HG02798 (cell line): ENCODE data around the gene EDC3.
"Not testable (repeated sequence)": the region's sequence is repeated elsewhere in the genome, so short reads cannot be mapped to it uniquely, and the experiment has no call there.

Experiments
- ATAC-seq: cut with Tn5 transposase; IDR thresholded peaks from one replicate; pipeline ENCODE4 v1.9.1; 2021; ENCODE audit warnings: mild to moderate bottlenecking; ENCODE audit not compliant: unreplicated experiment, poor library complexity

The EDC3 gene

DNA sequence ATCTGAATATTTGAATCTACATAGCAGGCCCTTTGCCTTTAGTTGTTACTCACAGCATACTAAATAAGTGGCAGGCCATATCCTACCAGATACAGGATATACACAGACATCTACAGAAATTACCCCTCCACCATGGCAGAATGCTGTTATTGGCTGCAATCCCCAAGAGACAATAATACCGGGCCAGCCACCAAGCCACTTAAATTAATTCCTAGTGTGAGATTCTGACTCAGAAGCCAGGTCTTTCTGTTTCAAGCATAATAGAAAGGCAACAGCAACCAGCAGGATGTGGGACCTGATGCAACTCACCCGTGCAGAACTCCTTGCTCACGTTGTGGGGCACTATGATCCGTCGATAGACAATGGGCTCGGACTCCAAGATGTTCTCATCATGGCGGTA is 40.4 kb downstream of the EDC3 start:
- ATAC-seq: no peak

DNA sequence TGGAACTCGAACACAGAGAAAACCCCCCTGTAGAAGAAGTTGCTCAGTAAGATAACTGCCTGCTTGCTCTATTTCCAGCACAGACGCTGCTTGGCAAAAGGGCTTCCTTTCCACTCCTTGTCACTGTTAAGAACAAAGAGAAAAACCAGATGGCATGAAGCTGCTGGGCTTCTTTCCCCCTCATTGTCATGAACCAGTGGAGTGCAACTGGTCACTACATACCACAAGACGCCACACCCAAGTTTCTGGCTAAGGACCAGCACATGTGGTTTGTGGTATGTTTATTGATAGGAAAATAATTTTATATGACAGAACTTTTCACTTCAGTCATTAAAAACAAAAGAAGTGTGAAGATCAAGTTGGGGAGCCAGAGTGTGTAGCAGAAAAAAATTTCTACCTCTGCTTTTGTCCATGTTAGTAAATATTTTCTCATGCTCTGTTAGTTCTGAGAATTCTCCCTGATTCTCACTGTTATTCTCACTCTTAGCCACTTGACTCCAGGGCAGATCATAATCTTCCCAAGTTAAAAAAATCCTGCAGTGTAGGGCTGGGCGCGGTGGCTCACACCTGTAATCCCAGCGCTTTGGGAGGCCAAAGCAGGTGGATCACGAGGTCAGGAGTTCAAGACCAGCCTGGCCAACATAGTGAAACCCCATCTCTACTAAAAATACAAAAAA is 42.3 kb downstream of the EDC3 start:
- ATAC-seq: no peak

DNA sequence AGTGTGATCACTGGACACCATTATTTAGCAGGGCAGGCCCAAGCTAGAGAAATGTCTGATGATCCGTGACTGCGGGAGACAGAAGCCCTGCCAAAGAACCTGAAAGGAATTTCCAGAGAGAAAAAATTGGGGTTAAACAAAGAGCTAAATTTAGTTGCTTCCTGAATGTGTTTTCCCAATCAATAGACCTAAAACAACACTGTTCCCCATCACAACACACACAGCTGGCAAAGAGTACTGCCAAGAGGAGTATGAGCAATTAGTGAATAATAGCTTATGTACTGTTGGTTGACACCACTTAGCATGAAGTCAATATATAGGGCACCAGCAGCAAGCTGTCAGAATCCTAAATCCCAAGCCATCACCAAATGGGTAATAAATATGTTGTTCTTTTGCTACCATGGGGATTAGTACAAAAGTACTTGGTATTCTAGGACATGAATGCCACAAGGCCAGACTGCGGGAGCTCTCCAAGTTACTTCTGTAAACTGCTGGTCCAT is 44.5 kb downstream of the EDC3 start:
- ATAC-seq: no peak

DNA sequence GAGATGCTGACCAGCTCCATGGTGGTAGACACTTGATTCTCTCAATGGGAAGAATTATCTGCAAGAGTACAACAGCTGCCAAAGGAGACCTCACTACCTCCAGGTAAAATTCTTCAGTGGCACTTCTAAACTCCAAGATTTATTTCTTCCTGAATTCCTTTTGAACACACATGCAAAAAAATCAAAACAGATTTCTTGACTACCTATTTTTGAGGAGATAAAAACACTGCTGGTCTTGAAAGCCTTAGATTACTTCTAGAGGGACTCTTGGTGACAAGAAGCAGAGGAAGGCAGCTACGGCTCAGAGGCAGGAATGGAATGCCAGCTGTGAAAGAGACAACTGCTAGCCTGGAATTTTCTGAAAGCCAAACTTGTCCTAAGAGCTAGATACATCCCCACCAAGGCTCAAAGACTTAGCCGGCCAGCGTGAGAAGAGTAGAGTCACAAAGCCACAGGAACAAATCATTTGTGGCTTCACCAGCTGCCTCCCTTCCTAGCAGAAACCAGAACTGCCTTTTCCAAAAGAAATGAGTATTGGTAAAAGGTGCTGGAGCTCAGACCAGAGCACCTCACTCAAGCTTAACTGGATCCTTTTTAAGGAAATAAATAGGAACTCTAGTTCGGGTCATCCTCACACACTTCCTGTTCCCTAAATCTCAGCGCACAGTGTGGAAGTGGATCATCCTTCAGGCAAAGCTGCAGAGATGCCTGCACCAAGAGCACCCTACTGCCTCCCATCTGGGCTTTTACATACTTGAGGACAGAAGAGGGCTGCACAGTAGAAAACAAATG is 47.6 kb downstream of the EDC3 start:
- no peak for ATAC-seq

DNA sequence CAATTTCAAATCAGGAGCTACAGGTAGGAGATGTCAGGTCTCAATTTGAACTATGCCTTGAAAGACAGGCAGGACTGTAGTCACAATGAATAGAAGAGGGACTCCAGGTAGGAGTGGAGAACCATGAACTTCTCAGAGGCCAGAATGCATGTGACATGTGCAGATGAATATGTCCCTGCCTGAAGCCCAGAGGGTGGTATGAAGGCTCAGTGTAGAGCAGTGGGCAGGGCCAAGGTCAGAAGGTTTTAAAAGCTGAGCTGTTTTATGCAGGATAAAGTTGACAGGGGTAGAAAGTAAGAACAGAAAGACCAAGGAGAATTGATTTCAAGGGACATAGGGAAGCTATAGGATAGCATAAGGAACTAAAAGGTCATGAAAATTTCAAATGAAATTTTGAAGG is 49.3 kb downstream of the EDC3 start:
- no peak for ATAC-seq

DNA sequence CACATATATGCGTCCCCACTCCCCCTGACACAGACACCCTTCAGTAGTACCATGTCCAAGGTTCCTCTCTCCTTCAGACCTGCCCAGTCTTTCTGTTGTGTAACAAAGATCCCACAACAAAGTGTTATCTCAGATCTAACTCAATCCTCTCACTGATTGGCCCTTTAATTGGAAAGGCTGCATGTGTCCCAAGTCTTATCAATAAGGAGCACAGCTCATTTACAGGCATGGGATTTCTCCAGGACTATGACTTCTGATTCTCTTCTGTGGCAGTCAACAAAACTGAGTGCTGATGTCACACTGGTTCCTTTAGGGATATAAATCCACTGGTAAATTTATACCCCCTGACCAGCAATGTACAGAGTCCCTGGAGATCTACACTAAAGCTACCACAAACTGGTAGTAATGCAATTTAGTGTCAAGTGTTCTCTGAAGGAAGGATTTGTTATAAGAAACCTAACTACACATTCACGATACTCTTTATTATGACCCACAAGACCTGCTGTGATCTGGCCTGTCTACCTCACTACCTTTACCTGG is 52.1 kb downstream of the EDC3 start:
- no peak for ATAC-seq

DNA sequence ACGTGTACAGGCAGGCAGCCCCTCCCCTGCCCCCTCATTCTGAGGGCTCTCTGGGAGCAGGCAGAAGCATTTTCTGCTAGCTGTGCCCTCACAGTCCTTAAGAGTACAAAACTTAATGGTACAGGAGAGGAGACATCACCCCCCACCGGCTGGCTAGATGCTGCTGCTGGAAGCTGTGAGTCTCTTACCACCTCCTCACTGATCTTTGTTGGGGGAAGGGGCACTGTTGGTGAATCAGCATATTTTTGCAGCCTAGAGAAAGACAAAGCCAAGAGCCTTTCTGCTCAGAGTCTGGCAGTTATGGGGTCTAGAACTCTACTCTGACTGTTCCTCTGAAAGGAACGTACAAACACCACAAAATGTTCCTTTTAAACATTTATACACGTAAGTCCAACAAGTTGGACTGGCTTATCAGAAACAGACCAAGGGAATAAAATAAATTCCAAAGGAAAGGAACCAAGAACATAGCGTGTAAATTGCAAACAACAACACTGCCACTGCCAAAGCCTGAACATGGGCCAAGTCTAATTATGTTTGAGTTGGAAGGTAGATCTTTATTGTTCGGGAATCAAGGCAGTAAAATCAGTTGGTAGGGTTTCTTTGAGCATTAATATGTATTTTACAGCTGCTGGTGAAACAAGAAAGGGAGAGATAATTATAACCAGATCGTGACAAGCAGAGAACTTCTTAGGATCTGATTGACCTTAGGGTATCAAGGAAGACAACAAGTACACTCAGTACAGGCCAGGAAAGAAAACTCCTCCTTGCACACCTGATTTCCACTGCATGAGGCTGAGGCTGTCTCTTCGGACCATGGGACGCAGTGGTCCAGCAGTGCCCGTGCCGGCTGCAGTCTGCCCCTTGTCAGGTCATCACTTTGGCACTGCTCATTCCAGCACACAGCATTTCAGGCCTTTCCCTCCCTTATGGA is 52.8 kb downstream of the EDC3 start:
- ATAC-seq: no peak

DNA sequence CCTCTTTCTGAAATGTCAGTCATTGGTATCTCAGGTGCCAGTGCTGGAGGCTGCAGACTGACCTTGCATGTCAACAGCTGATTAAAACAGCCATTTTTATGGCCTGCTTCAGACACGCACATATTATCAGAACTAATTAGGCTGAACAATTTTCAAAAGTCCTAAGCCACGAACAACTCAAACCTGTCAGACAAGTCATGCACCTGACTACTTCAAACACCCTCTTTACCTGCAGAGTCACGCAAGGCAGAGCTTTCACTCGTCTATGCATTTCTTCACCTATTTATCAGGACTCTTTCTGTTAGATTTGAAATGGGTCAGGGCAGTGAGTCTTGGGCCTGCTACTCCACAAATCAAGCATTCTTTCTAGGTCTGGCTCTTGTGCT is 53.5 kb downstream of the EDC3 start:
- ATAC-seq: no peak

DNA sequence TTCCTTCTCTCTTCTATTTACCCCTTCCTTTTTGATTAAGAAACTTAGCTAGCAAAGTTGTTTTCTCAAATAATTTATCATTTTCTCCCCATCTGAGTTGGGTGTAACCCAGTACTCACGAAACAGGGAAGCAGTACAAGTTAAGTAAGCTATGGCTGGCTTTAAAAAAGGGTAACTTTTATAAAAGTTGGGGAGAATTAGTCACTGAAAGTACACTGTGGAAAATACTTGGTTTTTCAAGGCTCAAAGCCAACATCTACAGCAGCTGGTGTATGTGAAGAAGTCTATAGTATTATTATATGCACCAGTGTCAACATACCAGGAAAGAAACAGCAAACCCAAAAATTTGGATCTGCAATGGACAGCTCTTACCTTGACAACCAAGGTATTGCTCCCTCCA is 54.7 kb downstream of the EDC3 start:
- no peak for ATAC-seq

DNA sequence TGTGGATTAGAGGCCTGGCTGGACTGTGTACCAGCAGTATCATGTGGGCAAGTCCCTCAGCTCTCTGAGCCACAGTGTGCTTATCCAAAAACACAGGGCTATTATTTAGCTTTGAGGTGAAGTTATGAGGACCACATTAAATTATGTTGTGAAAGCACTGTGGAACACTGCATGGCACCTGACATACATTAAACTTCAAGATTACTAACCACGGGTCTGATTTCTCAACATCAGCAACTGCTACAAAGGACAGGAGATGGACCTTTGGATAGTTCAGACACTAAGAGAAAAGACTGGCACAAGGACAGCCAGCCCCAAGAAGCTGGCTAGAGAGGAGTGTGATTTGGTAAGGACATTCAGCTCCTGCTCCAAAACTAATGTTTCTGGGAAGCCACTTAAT is 58.8 kb downstream of the EDC3 start:
- no peak for ATAC-seq

DNA sequence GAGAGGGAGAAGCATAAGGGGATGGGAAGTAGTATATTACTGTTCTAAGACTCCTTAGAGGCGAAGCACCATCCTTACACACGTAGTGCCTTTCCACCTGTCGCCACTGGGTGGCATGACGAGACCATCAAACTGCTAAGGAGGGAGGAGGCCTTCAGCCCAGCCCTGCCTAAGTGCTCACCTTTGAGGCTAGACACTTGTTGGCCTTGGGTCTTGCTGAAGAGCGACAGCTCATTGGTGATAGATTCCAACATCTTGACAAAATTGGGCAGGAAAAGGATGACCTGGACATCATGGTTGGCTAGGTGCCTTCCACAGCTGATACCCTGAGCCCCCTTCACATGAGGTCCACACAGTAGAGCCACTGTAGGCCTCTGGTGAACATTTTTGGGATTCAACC is 60.6 kb downstream of the EDC3 start:
- peak; percentile 63 for ATAC-seq

DNA sequence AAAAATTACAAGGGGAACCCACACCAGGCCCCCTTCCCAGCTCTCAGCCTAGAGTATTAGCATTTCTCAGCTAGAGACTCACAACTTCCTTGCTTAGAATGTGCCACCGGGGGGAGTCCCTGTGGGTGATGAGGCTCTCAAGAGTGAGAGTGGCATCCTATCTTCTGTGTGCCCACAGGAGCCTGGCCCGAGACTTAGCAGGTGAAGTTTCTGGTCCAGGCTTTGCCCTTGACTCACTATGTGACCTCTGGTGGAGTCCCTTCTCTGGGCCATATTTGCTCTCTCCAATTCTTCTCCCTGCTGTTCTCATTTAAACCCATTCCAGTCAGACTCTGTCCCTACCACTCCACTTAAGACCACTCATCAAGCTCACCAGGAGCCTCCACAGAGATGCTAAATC is 62.0 kb downstream of the EDC3 start:
- no peak for ATAC-seq

DNA sequence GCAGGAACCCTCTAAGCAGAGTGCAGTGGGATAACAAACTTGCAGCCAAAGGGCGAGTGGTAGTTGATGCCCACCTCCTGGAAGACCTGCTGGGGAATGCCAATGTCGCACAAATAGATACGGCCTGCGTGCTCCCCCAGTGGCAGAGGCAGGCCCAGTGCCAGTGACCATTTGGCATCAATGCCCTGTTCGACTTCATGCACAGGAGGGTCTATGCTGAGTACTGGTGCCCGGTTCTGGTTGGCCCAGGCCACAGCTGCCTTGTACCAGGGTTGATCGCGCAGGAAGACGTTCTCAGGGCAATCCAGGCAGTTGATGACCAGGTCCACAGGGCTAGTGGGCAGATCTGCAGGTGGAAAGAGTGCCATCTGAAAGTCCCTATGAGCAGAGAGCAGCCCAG is 63.2 kb downstream of the EDC3 start:
- ATAC-seq: no peak

DNA sequence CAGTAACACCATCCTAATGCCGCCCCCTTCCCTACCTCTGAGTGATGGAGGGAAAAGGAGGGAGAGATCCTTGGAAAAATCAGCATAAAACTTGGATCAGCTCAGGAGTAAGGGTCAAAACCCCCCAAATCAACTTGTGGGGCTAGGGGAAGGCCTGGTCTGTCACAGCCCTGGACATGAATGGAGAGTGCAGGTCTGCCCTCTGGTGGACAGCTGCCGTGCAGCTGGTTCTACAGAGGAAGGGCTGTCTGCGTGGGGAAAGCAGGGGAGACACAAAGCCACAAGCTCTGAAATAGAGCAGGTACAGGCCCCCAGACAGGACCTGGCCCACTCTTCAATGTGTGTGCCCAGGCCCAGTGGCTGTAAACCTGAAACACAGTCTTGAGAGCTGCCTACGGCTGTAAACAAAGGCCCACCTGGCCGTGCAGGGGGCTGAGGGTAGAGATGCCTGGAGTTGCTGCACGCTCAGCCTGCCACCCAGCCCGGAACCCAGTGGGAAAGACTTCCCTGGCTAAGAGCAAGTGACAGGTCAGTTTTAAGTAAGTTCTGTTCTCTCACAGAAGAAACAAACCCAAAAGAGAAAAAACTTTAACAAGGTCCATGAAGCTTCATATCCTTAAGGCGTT is 63.8 kb downstream of the EDC3 start:
- no peak for ATAC-seq

DNA sequence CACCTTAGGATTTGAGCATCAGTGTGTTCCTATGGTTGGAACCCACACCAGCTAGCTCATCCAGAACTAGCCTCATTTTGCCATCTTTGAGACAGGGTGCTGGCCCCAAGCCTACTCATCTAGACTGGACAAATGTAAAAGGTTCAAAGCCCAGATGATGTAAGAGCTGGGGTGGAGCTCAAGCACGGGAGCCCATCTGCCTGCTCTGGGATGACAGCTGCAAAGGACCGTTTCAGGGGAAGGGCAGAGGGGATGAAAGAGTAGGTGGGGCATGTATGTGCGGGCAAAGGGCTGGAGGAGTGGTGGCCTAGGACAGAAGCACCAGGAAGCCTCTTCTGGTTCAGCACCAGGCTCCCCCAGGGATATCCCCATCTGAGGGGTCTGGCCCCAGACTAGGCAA is 64.4 kb downstream of the EDC3 start:
- ATAC-seq: no peak

DNA sequence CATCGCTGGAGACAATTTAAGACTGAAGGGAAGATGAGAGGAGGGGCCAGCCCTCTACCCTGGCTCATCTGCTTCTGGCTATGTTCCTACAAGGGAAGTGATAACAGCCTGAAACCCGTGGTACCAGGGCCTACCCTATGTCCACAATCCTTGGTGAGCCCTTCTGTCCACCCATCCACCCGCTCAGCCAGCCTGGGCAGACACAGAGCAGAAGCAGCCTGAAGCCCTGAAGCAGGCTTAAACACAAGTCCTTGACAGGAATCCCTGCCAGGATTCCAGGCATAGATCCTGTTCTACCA is 64.8 kb downstream of the EDC3 start:
- no peak for ATAC-seq

DNA sequence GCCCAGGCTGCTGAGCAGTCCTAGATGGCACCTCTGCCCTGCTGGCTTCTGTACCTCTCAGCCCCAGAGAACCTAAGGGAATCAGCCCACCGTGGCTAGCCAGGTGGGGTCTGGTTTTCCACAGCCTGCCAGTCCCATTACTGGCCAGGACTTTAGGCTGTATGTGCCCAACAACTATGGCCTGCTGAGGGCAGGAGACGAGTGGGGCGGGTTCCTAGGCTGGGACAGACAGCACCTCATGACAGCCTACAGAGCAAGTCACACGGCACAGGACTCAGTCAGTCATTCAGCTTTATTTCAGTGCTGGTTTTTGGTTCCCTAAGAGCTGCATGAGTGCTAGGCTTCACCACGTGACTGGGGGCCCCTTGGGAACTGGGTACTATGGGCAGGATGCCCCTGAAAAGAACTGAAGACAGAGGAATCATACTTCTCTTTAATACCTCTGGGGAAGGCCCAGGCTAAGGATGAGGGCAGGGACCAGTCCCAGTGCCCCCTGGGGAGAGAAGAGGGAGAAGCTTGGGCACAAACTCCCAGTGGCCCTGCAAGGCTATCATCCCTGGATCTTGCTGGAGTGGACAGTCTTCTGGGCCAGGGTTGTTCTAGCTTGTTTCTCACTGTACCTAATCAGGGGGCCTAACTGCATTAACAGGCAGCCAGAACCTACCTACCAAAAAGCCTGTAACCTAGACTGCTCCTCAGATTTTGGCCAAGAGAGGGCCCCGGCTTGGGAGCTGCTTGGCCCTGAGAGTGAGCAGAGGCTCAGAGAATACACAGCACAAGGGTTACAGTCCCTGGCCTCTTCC is 65.3 kb downstream of the EDC3 start:
- ATAC-seq: no peak

DNA sequence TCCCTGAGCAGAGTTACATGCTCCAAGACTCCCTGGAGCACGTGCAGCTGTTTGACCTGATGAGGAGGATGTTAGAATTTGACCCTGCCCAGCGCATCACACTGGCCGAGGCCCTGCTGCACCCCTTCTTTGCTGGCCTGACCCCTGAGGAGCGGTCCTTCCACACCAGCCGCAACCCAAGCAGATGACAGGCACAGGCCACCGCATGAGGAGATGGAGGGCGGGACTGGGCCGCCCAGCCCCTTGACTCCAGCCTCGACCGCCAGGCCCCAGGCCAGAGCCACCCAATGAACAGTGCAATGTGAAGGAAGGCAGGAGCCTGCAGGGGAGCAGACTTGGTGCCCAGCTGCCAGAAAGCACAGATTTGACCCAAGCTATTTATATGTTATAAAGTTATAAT is 66.1 kb downstream of the EDC3 start:
- not testable (repeated sequence) for ATAC-seq

DNA sequence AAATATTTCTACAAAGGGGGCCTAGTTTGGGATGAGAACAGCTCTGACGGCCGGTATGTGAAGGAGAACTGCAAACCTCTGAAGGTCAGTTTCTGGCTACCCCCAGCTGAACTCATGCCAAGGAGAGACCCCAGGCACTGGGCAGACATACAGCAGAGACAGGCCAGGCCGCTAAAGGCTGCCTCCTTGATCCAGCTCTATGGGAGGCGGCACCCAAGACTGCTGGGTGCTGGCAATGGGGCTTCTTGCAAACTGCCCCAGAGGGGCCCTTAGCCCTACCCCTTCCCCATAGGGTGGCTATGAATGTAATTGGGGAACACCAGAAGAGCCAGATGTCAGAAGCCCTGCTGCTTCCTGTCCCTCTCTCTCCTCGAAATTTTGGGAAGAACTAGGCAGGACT is 66.9 kb downstream of the EDC3 start:
- ATAC-seq: no peak

DNA sequence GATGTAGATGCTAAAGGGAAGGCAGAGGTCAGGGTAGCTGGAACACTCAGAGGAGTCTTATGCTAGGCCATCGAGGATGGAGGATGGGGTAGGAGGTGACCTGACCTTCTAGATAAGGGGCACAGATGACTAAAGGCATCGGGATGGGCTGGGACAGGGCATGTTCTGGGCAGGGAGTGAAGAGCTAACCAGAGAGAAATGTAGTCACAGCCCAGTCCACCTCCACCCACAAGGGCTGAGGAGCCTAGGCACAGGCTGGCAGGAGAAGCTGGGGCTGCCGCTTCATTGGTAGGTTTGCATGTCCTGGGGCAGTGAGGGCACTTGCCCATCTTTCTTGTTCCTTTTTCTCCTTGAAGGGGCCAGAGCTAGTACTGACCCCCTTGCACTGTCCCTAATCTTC is 67.6 kb downstream of the EDC3 start:
- no peak for ATAC-seq
